GM12878 (cell line): ENCODE results near the gene PREB. TPM values are rescaled to one million over a fixed set of nuclear protein-coding genes. Genes with fewer than 3 reads are reported as not detected.

Experiments
- ATAC-seq: fragments of 200-7000 bp; cut with Tn5 transposase; 3 replicates; pipeline ENCODE4 v1.9.1; 2020; ENCODE audit warnings: mild to moderate bottlenecking, moderate library complexity
- BruUV-seq: library from RNA; stranded (reverse); fragments of 400-500 nt; replicated peaks from 2 replicates; lab custom pipeline; 2021; lab: Mats Ljungman, UMichigan
- CTCF ChIA-PET: fragments of 300-600 bp; sonication (Branson Sonifier 250); formaldehyde crosslinking; extraction: SDS; loops from one replicate; lab custom pipeline; 2021; ENCODE audit warnings: inconsistent platforms; lab: Yijun Ruan, JAX
- POLR2A ChIA-PET: fragments of 350-600 bp; formaldehyde crosslinking; extraction: SDS; loops from one replicate; lab custom pipeline; 2021; ENCODE audit warnings: inconsistent platforms; lab: Charles Lee
- RAD21 ChIA-PET: fragments of 300-600 bp; sonication (Branson Sonifier 250); formaldehyde crosslinking; loops from one replicate; lab custom pipeline; 2023; ENCODE audit warnings: antibody characterized with exemption; ENCODE audit not compliant: unreplicated experiment; lab: Charles Lee
- SMC1A ChIA-PET: fragments of 300-600 bp; sonication (Branson Sonifier 250); formaldehyde crosslinking; loops from one replicate; lab custom pipeline; 2023; ENCODE audit not compliant: unreplicated experiment, uncharacterized antibody; lab: Charles Lee
- DNase-seq: peaks from one replicate; pipeline ENCODE4 v3.0.0-alpha.2; 2011; ENCODE audit warnings: low read depth, low spot score
- FAIRE-seq: peaks from 3 replicates; lab custom pipeline; 2011; peaks lifted over from hg19 to GRCh38; lab: Jason Lieb, UNC
- H2AFZ ChIP-seq: 2 replicates; pipeline ENCODE4 v1.6.0; 2011; ENCODE audit warnings: low read depth, low read length, control low read depth; ENCODE audit not compliant: control insufficient read depth
- H3K27ac ChIP-seq: 2 replicates; pipeline ENCODE4 v1.5.1; 2011; ENCODE audit warnings: control low read depth; ENCODE audit not compliant: control insufficient read depth, insufficient read depth
- H3K27me3 ChIP-seq, 2 experiments: replicated peaks in 1 of 2; 2 replicates each; pipeline versions ENCODE4 v1.6.0 to v1.6.1; 2011; ENCODE audit warnings: low read length in 1 of 2; ENCODE audit not compliant: control insufficient read depth in 2 of 2, insufficient read depth in 2 of 2
- H3K36me3 ChIP-seq, 2 experiments: 2 replicates each; pipeline ENCODE4 v1.5.1; 2011; ENCODE audit warnings: low read length in 1 of 2; ENCODE audit not compliant: control insufficient read depth in 2 of 2, insufficient read depth in 2 of 2
- H3K4me1 ChIP-seq: 2 replicates; pipeline ENCODE4 v1.6.1; 2011; ENCODE audit warnings: mild to moderate bottlenecking, low read length, moderate library complexity, mixed read lengths; ENCODE audit not compliant: control insufficient read depth, insufficient read depth
- H3K4me2 ChIP-seq: 2 replicates; pipeline ENCODE4 v1.6.0; 2011; ENCODE audit warnings: control low read depth; ENCODE audit not compliant: control insufficient read depth, insufficient read depth
- H3K4me3 ChIP-seq: fragments of 200-600 bp; sonication (generic); 2 replicates; pipeline ENCODE4 v1.5.1; 2016
- H3K79me2 ChIP-seq: 2 replicates; pipeline ENCODE4 v1.6.0; 2011; ENCODE audit warnings: low read length; ENCODE audit not compliant: control insufficient read depth, insufficient read depth
- H3K9ac ChIP-seq: 2 replicates; pipeline ENCODE4 v1.8.0; 2011; ENCODE audit warnings: low read length, control low read depth, mixed read lengths; ENCODE audit not compliant: control insufficient read depth, insufficient read depth
- H3K9me3 ChIP-seq: replicated peaks from 3 replicates; pipeline ENCODE4 v1.5.1; 2011; ENCODE audit warnings: mild to moderate bottlenecking, low read length; ENCODE audit not compliant: control insufficient read depth, insufficient read depth
- H4K20me1 ChIP-seq: 2 replicates; pipeline ENCODE4 v1.6.0; 2011; ENCODE audit not compliant: control insufficient read depth, insufficient read depth
- FOXK2 ChIP-seq: fragments of 450-650 bp; IDR thresholded peaks from 2 replicates; pipeline ENCODE4 v1.6.1; 2017; ENCODE audit warnings: mild to moderate bottlenecking, moderate library complexity
- GABPA ChIP-seq: IDR thresholded peaks from 2 replicates; pipeline ENCODE4 v1.6.1; 2014; ENCODE audit warnings: antibody characterized with exemption, low read depth, mild to moderate bottlenecking, inconsistent platforms
- KAT2A ChIP-seq: conservative IDR thresholded peaks from 2 replicates; pipeline ENCODE4 v1.6.1; 2011; ENCODE audit warnings: low read depth, low read length; ENCODE audit not compliant: control insufficient read depth
- NFIC ChIP-seq: IDR thresholded peaks from 2 replicates; pipeline ENCODE4 v1.6.1; 2012; ENCODE audit warnings: low read depth, mild to moderate bottlenecking, inconsistent platforms, low read length, moderate library complexity
- NFXL1 ChIP-seq: fragments of 450-650 bp; IDR thresholded peaks from 2 replicates; pipeline ENCODE4 v1.6.1; 2017; ENCODE audit warnings: antibody characterized with exemption, mild to moderate bottlenecking, borderline replicate concordance
- NRF1 ChIP-seq: conservative IDR thresholded peaks from 2 replicates; pipeline ENCODE4 v1.6.1; 2011; ENCODE audit warnings: mild to moderate bottlenecking, low read depth, low read length, improper control_type of control experiment
- POLR2A ChIP-seq: IDR thresholded peaks from 2 replicates; pipeline ENCODE4 v1.6.1; 2011; ENCODE audit warnings: low read depth, mild to moderate bottlenecking, low read length
- SMC3 ChIP-seq: IDR thresholded peaks from 2 replicates; pipeline ENCODE4 v1.6.1; 2011; ENCODE audit warnings: low read length, improper control_type of control experiment, borderline replicate concordance
- SREBF1 ChIP-seq: IDR thresholded peaks from 2 replicates; pipeline ENCODE4 v1.6.1; 2012; ENCODE audit warnings: mild to moderate bottlenecking, low read length
- TARDBP ChIP-seq: IDR thresholded peaks from 2 replicates; pipeline ENCODE4 v1.6.1; 2016; ENCODE audit warnings: borderline replicate concordance
- TBL1XR1 ChIP-seq: IDR thresholded peaks from 2 replicates; pipeline ENCODE4 v1.6.1; 2012; ENCODE audit warnings: low read depth, low read length, improper control_type of control experiment
- ZNF217 ChIP-seq: fragments of 450-650 bp; IDR thresholded peaks from 2 replicates; pipeline ENCODE4 v1.6.1; 2017; ENCODE audit warnings: antibody characterized with exemption, mild to moderate bottlenecking
- WGBS: methylation state at CpG from one replicate; pipeline ENCODE4 v1.1.6; 2016; ENCODE audit warnings: low lambda C conversion rate; ENCODE audit not compliant: insufficient replicate concordance, insufficient coverage; ENCODE audit errors: missing lambda C conversion rate; 5-methylcytosine and 5-hydroxymethylcytosine counted together
- in situ Hi-C: fragments of 300-500 bp; cut with MboI; formaldehyde crosslinking; loops from 9 replicates; pipeline ENCODE4 v1.14.3; 2018; ENCODE audit warnings: mixed read lengths
- intact Hi-C: fragments of 100-400 bp; cut with micrococcal nuclease; formaldehyde crosslinking; loops from one replicate; pipeline ENCODE4 v1.14.2; 2022; ENCODE audit not compliant: unreplicated experiment
- polyA plus RNA-seq, 11 experiments: library from polyadenylated mRNA; depleted of rRNA in 4 of 11; unstranded in 6 of 11; stranded (reverse) in 5 of 11; fragments of >200 nt; fragmentation: Nextera tagmentation in 4 of 11; fragmentation: Illumina TruSeq in 1 of 11; extraction: Ambion mirVana in 4 of 11; extraction: Trizol in 1 of 11; gene quantifications; 1 replicate in 1 of 11; 2 replicates in 10 of 11; pipeline versions ENCODE4 v1.2.1 to v1.2.3, GENCODE V29; 2011 to 2016; ENCODE audit warnings: inconsistent platforms in 2 of 11, missing spikeins in 2 of 11, low read depth in 1 of 11
- total RNA-seq, 4 experiments: library from RNA; depleted of rRNA in 3 of 4; stranded (reverse); fragments of >200 nt in 3 of 4; fragmentation: Illumina TruSeq in 1 of 4; extraction: Trizol in 1 of 4; gene quantifications; 2 replicates each; pipeline versions ENCODE4 v1.2.1 to v1.2.3, GENCODE V29; 2013 to 2021
- TF ChIP-seq, protein P1 (sequence below): fragments of 450-650 bp; IDR thresholded peaks from 2 replicates; pipeline ENCODE4 v1.6.1; 2017; ENCODE audit warnings: antibody characterized with exemption, mild to moderate bottlenecking, moderate library complexity

The PREB gene
- total and polyA plus RNA-seq, 10 of the 15 experiments (the other 5 are each of a cell fraction or from before 2014, with no cell fraction given): 26.3 to 101 (median 52.7) TPM

DNA sequence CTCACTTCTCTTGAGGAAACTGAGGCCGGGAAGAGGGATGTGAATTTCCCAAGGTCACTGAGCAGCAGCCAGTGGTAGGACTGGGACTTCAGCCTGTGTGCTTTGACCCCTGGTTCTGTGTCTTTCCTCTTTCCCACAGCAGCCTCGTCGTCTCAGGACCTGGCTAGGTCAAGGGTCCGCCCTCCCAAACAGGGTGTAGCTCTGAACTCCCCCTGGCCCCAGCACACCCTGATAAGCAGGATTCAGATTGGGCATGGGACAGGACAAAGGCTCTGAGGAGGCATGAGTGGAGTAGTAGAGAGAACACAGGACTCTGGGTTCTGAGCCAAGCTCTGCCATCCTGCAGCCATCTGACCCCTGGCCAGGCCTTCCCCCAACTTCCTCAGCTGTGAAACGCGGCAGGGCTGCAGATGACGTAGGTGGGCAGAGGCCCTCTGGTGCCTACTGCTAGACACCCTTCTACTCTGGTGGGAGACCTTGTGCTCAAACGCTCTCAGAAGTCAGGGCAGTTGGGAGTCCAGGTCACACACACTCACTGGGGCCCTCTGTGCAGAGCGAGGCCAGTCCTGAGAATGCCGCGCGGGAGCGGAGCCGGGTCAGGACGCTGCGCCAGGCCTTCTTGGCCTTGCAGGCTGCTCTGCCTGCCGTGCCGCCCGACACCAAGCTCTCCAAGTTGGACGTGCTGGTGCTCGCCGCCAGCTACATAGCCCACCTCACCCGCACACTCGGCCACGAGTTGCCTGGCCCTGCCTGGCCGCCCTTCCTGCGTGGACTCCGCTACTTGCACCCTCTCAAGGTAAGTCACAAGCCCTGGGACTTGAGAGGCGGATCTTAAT lies 15.4 kb upstream of the PREB start:
- DNase-seq (no peak), ATAC-seq (no peak), FAIRE-seq (no peak)
- Histone ChIP-seq H3K79me2 (no peaks in the 10 kb centered on the region), H3K4me3 (no peak overlapping the region), H3K9me3 (no peaks in the 10 kb centered on the region), H3K27me3 (no peaks in the 10 kb centered on the region; a peak in 1 of 4 replicates), H3K36me3 (no peaks in the 10 kb centered on the region), H3K27ac (no peak overlapping the region), H3K9ac (no peak overlapping the region), H3K4me2 (no peak overlapping the region), H4K20me1 (no peaks in the 10 kb centered on the region), H3K4me1 (no peaks in the 10 kb centered on the region), H2AFZ (no peak overlapping the region)
- intact Hi-C loops: no loop called here
- BruUV-seq: no TSS peak
- in situ Hi-C loops: no loop called here
- TF ChIP-seq SMC3 (no peak), TARDBP (no peak), FOXK2 (no peak), NFXL1 (no peak), KAT2A (no peak), GABPA (no peak), ZNF217 (no peak), NRF1 (no peak), NFIC (no peak), SREBF1 (no peak), POLR2A (no peak), TBL1XR1 (no peak)
- TF ChIP-seq, protein P1, sequence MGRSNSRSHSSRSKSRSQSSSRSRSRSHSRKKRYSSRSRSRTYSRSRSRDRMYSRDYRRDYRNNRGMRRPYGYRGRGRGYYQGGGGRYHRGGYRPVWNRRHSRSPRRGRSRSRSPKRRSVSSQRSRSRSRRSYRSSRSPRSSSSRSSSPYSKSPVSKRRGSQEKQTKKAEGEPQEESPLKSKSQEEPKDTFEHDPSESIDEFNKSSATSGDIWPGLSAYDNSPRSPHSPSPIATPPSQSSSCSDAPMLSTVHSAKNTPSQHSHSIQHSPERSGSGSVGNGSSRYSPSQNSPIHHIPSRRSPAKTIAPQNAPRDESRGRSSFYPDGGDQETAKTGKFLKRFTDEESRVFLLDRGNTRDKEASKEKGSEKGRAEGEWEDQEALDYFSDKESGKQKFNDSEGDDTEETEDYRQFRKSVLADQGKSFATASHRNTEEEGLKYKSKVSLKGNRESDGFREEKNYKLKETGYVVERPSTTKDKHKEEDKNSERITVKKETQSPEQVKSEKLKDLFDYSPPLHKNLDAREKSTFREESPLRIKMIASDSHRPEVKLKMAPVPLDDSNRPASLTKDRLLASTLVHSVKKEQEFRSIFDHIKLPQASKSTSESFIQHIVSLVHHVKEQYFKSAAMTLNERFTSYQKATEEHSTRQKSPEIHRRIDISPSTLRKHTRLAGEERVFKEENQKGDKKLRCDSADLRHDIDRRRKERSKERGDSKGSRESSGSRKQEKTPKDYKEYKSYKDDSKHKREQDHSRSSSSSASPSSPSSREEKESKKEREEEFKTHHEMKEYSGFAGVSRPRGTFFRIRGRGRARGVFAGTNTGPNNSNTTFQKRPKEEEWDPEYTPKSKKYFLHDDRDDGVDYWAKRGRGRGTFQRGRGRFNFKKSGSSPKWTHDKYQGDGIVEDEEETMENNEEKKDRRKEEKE: no peak
- ChIA-PET SMC1A (no interaction called here), RAD21 (interaction anchor here (0.8 kb wide), 1 partner anchor 130 kb away, joined by 3 read pairs; no protein-coding TSS in a partner anchor), CTCF (interaction anchor here (1.5 kb wide), 1 partner anchor 18 kb away, joined by 4 read pairs; no protein-coding TSS in a partner anchor), POLR2A (interaction anchor here (0.6 kb wide), 1 partner anchor 34 kb away, joined by 3 read pairs; no protein-coding TSS in a partner anchor)
- 47% methylated on average over 27 of the region's 29 CpGs for WGBS
